Activated gamma-delta T cell (primary cell): ENCODE results near the gene MORN1.

Experiments
- DNase-seq: peaks from one replicate; lab custom pipeline; 2025; lab: John Stamatoyannopoulos, UW

MORN1 gene

GRCh38 chr1:2419416-2419815, 28.1 kb upstream of the MORN1 start:
- DNase-seq: no peak

- DNase-seq: no peak
Observed at GRCh38 chr1:2418791-2419320, 27.5 kb upstream of the MORN1 start.

GRCh38 chr1:2417833-2418225, 26.5 kb upstream of the MORN1 start:
- no peak for DNase-seq

- no peak for DNase-seq
Observed at GRCh38 chr1:2417083-2417832, 25.9 kb upstream of the MORN1 start.

GRCh38 chr1:2416403-2416802, 25.0 kb upstream of the MORN1 start:
- DNase-seq: no peak

GRCh38 chr1:2415801-2416208, 24.5 kb upstream of the MORN1 start:
- no peak for DNase-seq

- DNase-seq: no peak
Observed at GRCh38 chr1:2415337-2415736, 24.0 kb upstream of the MORN1 start.

GRCh38 chr1:2414297-2414958, 23.1 kb upstream of the MORN1 start:
- DNase-seq: peak; percentile 51

- no peak for DNase-seq
Observed at GRCh38 chr1:2413495-2414296, 22.3 kb upstream of the MORN1 start.

GRCh38 chr1:2412773-2413494, 21.6 kb upstream of the MORN1 start:
- DNase-seq: no peak

- peak; percentile 97 for DNase-seq
Observed at GRCh38 chr1:2412395-2412772, 21.0 kb upstream of the MORN1 start, which contains the start of gene PEX10. PEX10 (minus strand) TSS chr1:2412564; CDS start chr1:2412502, 62 bp downstream.

- DNase-seq: no peak
Observed at GRCh38 chr1:2411801-2412394, 20.5 kb upstream of the MORN1 start.

- DNase-seq: no peak
Observed at GRCh38 chr1:2409745-2410144, 18.4 kb upstream of the MORN1 start.

- DNase-seq: no peak
Observed at GRCh38 chr1:2408859-2409276, 17.5 kb upstream of the MORN1 start.

GRCh38 chr1:2408456-2408855, 17.1 kb upstream of the MORN1 start:
- DNase-seq: no peak

GRCh38 chr1:2407991-2408275, 16.6 kb upstream of the MORN1 start:
- DNase-seq: no peak

- DNase-seq: no peak
Observed at GRCh38 chr1:2407166-2407990, 16.0 kb upstream of the MORN1 start.

GRCh38 chr1:2406451-2407041, 15.2 kb upstream of the MORN1 start:
- no peak for DNase-seq

- no peak for DNase-seq
Observed at GRCh38 chr1:2405588-2406295, 14.4 kb upstream of the MORN1 start.
